ENCODE measurements around the gene PAX7. TPM values are rescaled to one million over a fixed set of nuclear protein-coding genes. Genes with fewer than 3 reads are reported as not detected.

The PAX7 gene
- total RNA-seq, 1 experiment from 2014 or later: 0.15 TPM

GRCh38 chr1:18726368-18726767 is 95.7 kb downstream of the PAX7 start:
- Histone ChIP-seq H3K23me2 (ENCODE audit: insufficient read length, low read depth, low read length, poor library complexity, severe bottlenecking) (no peaks in the 10 kb centered on the region), H3K9me3 (ENCODE audit: control insufficient read depth, low read depth, low read length) (no peaks in the 10 kb centered on the region), H3K27ac (ENCODE audit: insufficient read length, low read depth, low read length) (no peak overlapping the region), H3K14ac (ENCODE audit: insufficient read depth, low read length) (no peak overlapping the region), H3K79me1 (ENCODE audit: insufficient read depth, low read depth, low read length, poor library complexity, severe bottlenecking) (no peaks in the 10 kb centered on the region), H3K18ac (ENCODE audit: insufficient read length, low read depth, low read length) (no peak overlapping the region), H3K27me3 (ENCODE audit: insufficient read depth, low read length) (peaks cover 3% of the 10 kb centered on the region; the same call in 1 of the 2 replicates), H4K8ac (replicated peaks; ENCODE audit: insufficient read length, low read depth, low read length) (no peak overlapping the region), H3K56ac (ENCODE audit: insufficient read length, low read depth, low read length) (no peak overlapping the region), H3K4me2 (ENCODE audit: insufficient read depth, insufficient read length, low read length) (no peak overlapping the region), H2BK5ac (ENCODE audit: insufficient read length, low read length) (no peak overlapping the region), H3T11ph (ENCODE audit: low read length) (no peak overlapping the region), H2BK20ac (ENCODE audit: low read depth, low read length, poor library complexity, severe bottlenecking) (no peak overlapping the region), H3K79me2 (ENCODE audit: insufficient read depth, low read length) (no peaks in the 10 kb centered on the region), H4K5ac (ENCODE audit: insufficient read length, low read depth, low read length) (no peak overlapping the region), H2BK120ac (ENCODE audit: low read depth, low read length, poor library complexity, severe bottlenecking) (no peak overlapping the region), H3K4ac (ENCODE audit: low read depth, low read length) (no peak overlapping the region), H4K91ac (ENCODE audit: insufficient read length, low read depth, low read length) (no peak overlapping the region), H2BK12ac (ENCODE audit: insufficient read length, low read depth, low read length) (no peak overlapping the region), H3K23ac (ENCODE audit: insufficient read length, low read depth, low read length) (no peak overlapping the region), H3K4me1 (ENCODE audit: insufficient read depth, low read length) (no peaks in the 10 kb centered on the region), H2AK5ac (ENCODE audit: insufficient read length, low read length) (no peak overlapping the region), H4K20me1 (ENCODE audit: control insufficient read depth, insufficient read depth, insufficient read length) (no peaks in the 10 kb centered on the region), H2AFZ (ENCODE audit: low read length) (no peak overlapping the region), H2BK15ac (ENCODE audit: low read depth, low read length) (no peak overlapping the region), H3K9ac (ENCODE audit: extremely low read depth, insufficient read length, low read length) (no peak overlapping the region)
- DNase-seq: no peak
- H3K27ac Mint-ChIP-seq: no peak overlapping the region; a peak in 1 of 7 replicates
- peaks cover 44% of the 10 kb centered on the region for H3K27me3 Mint-ChIP-seq (ENCODE audit: low read depth)
- H3K36me3 Mint-ChIP-seq (ENCODE audit: insufficient read depth in 1 of 3, low read depth in 3 of 3): no peaks in the 10 kb centered on the region
- peaks cover 6 to 36% of the 10 kb centered on the region in 2 experiments for H3K4me1 Mint-ChIP-seq
- H3K4me3 Mint-ChIP-seq: no peak overlapping the region
- TF ChIP-seq, protein P1, sequence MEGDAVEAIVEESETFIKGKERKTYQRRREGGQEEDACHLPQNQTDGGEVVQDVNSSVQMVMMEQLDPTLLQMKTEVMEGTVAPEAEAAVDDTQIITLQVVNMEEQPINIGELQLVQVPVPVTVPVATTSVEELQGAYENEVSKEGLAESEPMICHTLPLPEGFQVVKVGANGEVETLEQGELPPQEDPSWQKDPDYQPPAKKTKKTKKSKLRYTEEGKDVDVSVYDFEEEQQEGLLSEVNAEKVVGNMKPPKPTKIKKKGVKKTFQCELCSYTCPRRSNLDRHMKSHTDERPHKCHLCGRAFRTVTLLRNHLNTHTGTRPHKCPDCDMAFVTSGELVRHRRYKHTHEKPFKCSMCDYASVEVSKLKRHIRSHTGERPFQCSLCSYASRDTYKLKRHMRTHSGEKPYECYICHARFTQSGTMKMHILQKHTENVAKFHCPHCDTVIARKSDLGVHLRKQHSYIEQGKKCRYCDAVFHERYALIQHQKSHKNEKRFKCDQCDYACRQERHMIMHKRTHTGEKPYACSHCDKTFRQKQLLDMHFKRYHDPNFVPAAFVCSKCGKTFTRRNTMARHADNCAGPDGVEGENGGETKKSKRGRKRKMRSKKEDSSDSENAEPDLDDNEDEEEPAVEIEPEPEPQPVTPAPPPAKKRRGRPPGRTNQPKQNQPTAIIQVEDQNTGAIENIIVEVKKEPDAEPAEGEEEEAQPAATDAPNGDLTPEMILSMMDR (conservative IDR thresholded peaks at IDR 0.05): no peak
- WGBS (ENCODE audit: extremely low coverage, insufficient read length, low lambda C conversion rate): no CpG with 5 or more reads among the region's 4 CpGs
- no peaks in the 10 kb centered on the region; a peak in 2 of 5 replicates for H3K9me3 Mint-ChIP-seq

Data from H9 (cell line).